Uterus (tissue), 4 donors: ENCODE data around the gene HSF5. TPM values are rescaled to one million over a fixed set of nuclear protein-coding genes. Genes with fewer than 3 reads are reported as not detected.

Experiments used
- DNase-seq, 2 donors: peaks; one replicate each; pipeline ENCODE4 v3.0.0-alpha.2; 2019 to 2020
- H3K27ac ChIP-seq, 2 donors: fragments of 200-600 bp; sonication (generic); 1 replicate in 1 of 2; 2 replicates in 1 of 2; pipeline ENCODE4 v1.5.1; 2016 to 2018
- H3K27me3 ChIP-seq, 2 donors: fragments of 200-600 bp; sonication (generic); one replicate each; pipeline ENCODE4 v1.5.1; 2018 to 2019; ENCODE audit warnings: control low read depth in 1 of 2
- H3K36me3 ChIP-seq, 2 donors: fragments of 200-600 bp; sonication (generic); one replicate each; pipeline ENCODE4 v1.5.1; 2019; ENCODE audit warnings: control low read depth in 1 of 2
- H3K4me1 ChIP-seq, 2 donors: fragments of 200-600 bp; sonication (generic); one replicate each; pipeline ENCODE4 v1.5.1; 2018 to 2019; ENCODE audit warnings: control low read depth in 1 of 2
- H3K4me3 ChIP-seq, 2 donors: fragments of 200-600 bp; sonication (generic); 1 replicate in 1 of 2; 2 replicates in 1 of 2; pipeline ENCODE4 v1.5.1; 2018 to 2019; ENCODE audit warnings: mild to moderate bottlenecking in 1 of 2
- H3K9me3 ChIP-seq, 2 donors: fragments of 200-600 bp; sonication (generic); one replicate each; pipeline ENCODE4 v1.5.1; 2019; ENCODE audit warnings: control low read depth in 1 of 2
- POLR2A ChIP-seq, 2 donors: fragments of 450-650 bp; IDR thresholded peaks; one replicate each; pipeline ENCODE4 v1.6.1; 2016; ENCODE audit warnings: antibody characterized with exemption in 2 of 2, mild to moderate bottlenecking in 1 of 2, moderate library complexity in 1 of 2
- intact Hi-C: fragments of 100-400 bp; cut with DNase I; formaldehyde crosslinking; loops from one replicate; pipeline ENCODE4 v1.15.1; 2023; ENCODE audit warnings: low total_unique reads
- total RNA-seq, 4 donors: library from RNA; depleted of rRNA in 3 of 4; stranded (reverse); fragments of >200 nt in 3 of 4; gene quantifications; one replicate each; pipeline versions ENCODE4 v1.1.0 to v1.2.4, GENCODE V29; 2014 to 2023
- TF ChIP-seq, protein P1 (sequence below), 4 experiments: fragments of 200-600 bp in 2 of 4; fragments of 450-650 bp in 2 of 4; sonication (generic) in 2 of 4; IDR thresholded peaks; one replicate each; pipeline ENCODE4 v1.5.1; 2016 to 2019; ENCODE audit warnings: antibody characterized with exemption in 4 of 4, mild to moderate bottlenecking in 2 of 4, moderate library complexity in 1 of 4
- donor health status: DM: yes; HTN: yes; CAD: no.

The HSF5 gene
- total RNA-seq, 4 donors from 2014 or later = 0.90 TPM; not detected in 3

GRCh38 chr17:58410714-58411407 lies 77.3 kb downstream of the HSF5 start:
- H3K27ac ChIP-seq = no peak overlapping the region
- intact Hi-C loops = no loop called here
- TF ChIP-seq POLR2A (IDR thresholded peaks at IDR 0.05) = no peak
- TF ChIP-seq, protein P1, sequence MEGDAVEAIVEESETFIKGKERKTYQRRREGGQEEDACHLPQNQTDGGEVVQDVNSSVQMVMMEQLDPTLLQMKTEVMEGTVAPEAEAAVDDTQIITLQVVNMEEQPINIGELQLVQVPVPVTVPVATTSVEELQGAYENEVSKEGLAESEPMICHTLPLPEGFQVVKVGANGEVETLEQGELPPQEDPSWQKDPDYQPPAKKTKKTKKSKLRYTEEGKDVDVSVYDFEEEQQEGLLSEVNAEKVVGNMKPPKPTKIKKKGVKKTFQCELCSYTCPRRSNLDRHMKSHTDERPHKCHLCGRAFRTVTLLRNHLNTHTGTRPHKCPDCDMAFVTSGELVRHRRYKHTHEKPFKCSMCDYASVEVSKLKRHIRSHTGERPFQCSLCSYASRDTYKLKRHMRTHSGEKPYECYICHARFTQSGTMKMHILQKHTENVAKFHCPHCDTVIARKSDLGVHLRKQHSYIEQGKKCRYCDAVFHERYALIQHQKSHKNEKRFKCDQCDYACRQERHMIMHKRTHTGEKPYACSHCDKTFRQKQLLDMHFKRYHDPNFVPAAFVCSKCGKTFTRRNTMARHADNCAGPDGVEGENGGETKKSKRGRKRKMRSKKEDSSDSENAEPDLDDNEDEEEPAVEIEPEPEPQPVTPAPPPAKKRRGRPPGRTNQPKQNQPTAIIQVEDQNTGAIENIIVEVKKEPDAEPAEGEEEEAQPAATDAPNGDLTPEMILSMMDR (IDR thresholded peaks at IDR 0.05) = no peak
- no peaks in the 10 kb centered on the region for H3K4me1 ChIP-seq
- H3K27me3 ChIP-seq = no peaks in the 10 kb centered on the region
- H3K9me3 ChIP-seq = no peaks in the 10 kb centered on the region
- no peaks in the 10 kb centered on the region for H3K36me3 ChIP-seq
- DNase-seq = no peak
- H3K4me3 ChIP-seq = no peak overlapping the region

DNA sequence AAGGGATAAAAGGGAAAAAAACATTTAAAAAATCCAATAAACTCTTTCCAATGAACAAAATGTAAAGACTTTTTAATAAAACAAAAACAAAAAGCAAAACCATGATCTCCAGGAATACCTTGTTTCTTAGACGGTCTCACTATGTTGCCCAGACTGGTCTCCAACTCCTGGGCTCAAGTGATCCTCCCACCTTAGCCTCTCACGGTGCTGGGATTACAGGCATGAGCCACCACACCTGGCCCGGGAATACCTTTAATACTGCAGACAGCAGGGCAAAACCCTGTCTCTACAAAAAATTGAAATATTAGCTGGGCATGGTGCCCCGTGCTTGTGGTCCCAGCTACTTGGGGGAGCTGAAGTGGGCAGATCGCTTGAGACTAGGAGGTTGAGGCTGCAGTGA lies 78.8 kb downstream of the HSF5 start:
- TF ChIP-seq, protein P1 (IDR thresholded peaks at IDR 0.05) = no peak
- TF ChIP-seq POLR2A (IDR thresholded peaks at IDR 0.05) = no peak
- Histone ChIP-seq H3K27me3 (no peaks in the 10 kb centered on the region), H3K27ac (no peak overlapping the region), H3K4me1 (no peaks in the 10 kb centered on the region), H3K9me3 (no peaks in the 10 kb centered on the region), H3K4me3 (no peak overlapping the region), H3K36me3 (no peaks in the 10 kb centered on the region)
- DNase-seq = no peak
- intact Hi-C loops = no loop called here

DNA sequence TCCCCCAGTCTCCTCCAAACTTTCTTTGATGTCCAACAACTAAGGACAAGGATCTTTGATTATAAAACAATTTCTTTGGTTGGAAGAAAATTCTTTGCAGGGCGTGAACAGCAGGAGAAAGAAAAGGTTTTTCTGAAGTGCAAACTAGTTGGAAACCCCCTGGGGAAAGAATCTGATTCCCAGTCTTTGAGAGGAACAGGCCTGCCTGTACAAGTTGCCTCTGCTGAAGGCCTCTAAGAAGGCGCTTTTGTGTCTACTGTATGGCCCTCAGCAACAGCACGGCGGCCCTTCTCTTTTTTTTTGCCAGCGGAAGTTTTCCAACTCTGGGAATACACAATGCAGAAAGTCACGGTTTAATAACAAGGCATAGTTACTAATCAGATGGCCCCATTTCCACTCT lies 84.9 kb downstream of the HSF5 start:
- no peak for DNase-seq
- Histone ChIP-seq H3K9me3 (no peaks in the 10 kb centered on the region), H3K4me1 (no peaks in the 10 kb centered on the region), H3K27ac (no peak overlapping the region), H3K36me3 (no peaks in the 10 kb centered on the region), H3K4me3 (no peak overlapping the region), H3K27me3 (no peaks in the 10 kb centered on the region)
- TF ChIP-seq POLR2A (IDR thresholded peaks at IDR 0.05) = no peak
- TF ChIP-seq, protein P1 (IDR thresholded peaks at IDR 0.05) = no peak
- intact Hi-C loops = no loop called here

GRCh38 chr17:58402679-58403078 lies 85.5 kb downstream of the HSF5 start:
- no peak for DNase-seq
- Histone ChIP-seq H3K9me3 (no peaks in the 10 kb centered on the region), H3K4me3 (no peak overlapping the region), H3K36me3 (no peaks in the 10 kb centered on the region), H3K27ac (no peak overlapping the region), H3K27me3 (no peaks in the 10 kb centered on the region), H3K4me1 (no peaks in the 10 kb centered on the region)
- no peak for TF ChIP-seq POLR2A (IDR thresholded peaks at IDR 0.05)
- TF ChIP-seq, protein P1 (IDR thresholded peaks at IDR 0.05) = no peak
- intact Hi-C loops = no loop called here

DNA sequence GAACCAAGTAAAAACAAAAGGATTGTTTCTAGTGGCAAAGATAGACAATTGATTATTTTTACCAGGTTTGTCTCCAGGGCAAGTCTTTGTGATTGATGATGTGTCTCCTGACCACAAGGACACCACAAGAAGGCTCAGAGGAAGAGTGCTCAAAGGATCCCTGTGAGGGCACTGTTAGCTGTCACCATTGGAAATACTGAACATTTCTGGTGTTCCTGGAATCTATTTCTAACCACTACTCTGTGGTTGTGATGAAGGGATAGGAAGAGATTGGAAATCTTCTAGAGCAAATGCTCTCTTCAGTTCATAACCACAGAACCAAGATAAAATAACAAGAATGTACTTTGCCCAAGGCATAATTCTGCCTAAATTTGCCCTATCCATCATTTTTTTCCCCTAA lies 86.2 kb downstream of the HSF5 start:
- no peak overlapping the region for H3K4me3 ChIP-seq
- no peak for DNase-seq
- no peaks in the 10 kb centered on the region for H3K36me3 ChIP-seq
- no peak overlapping the region for H3K27ac ChIP-seq
- H3K4me1 ChIP-seq = no peaks in the 10 kb centered on the region
- no peak for TF ChIP-seq POLR2A (IDR thresholded peaks at IDR 0.05)
- TF ChIP-seq, protein P1 (IDR thresholded peaks at IDR 0.05) = no peak
- intact Hi-C loops = no loop called here
- H3K9me3 ChIP-seq = no peaks in the 10 kb centered on the region
- H3K27me3 ChIP-seq = no peaks in the 10 kb centered on the region
